Neuronal stem cell (in vitro differentiated cells): ENCODE measurements around the gene TRPM2.

Experiments used
- DNase-seq: peaks from one replicate; pipeline ENCODE4 v3.0.0-alpha.2; 2013; ENCODE audit warnings: low spot score
- H2AFZ ChIP-seq: one replicate; pipeline ENCODE4 v1.6.1; 2013; ENCODE audit warnings: mild to moderate bottlenecking, low read length, inconsistent platforms
- H2AK5ac ChIP-seq: 2 replicates; pipeline ENCODE4 v1.6.1; 2013; ENCODE audit warnings: low read depth, mild to moderate bottlenecking, inconsistent platforms, low read length, moderate library complexity, mixed read lengths
- H2BK120ac ChIP-seq: 2 replicates; pipeline ENCODE4 v1.6.1; 2013; ENCODE audit warnings: low read depth, mild to moderate bottlenecking, inconsistent platforms, low read length, moderate library complexity, mixed read lengths
- H2BK12ac ChIP-seq: one replicate; pipeline ENCODE4 v1.6.1; 2013; ENCODE audit warnings: low read length, inconsistent platforms
- H2BK15ac ChIP-seq: 2 replicates; pipeline ENCODE4 v1.6.1; 2013; ENCODE audit warnings: mild to moderate bottlenecking, low read length, inconsistent platforms, mixed read lengths
- H2BK5ac ChIP-seq: one replicate; pipeline ENCODE4 v1.6.1; 2013; ENCODE audit warnings: inconsistent platforms, mild to moderate bottlenecking, low read length, moderate library complexity
- H3K14ac ChIP-seq: one replicate; pipeline ENCODE4 v1.6.1; 2013; ENCODE audit warnings: low read length, inconsistent platforms
- H3K18ac ChIP-seq: 2 replicates; pipeline ENCODE4 v1.6.1; 2013; ENCODE audit warnings: low read length, inconsistent platforms
- H3K23ac ChIP-seq: 2 replicates; pipeline ENCODE4 v1.6.1; 2013; ENCODE audit warnings: low read depth, mild to moderate bottlenecking, mixed read lengths, low read length, inconsistent platforms; ENCODE audit not compliant: poor library complexity
- H3K27ac ChIP-seq: replicated peaks from 3 replicates; pipeline ENCODE4 v1.5.1; 2013; ENCODE audit warnings: low read length, inconsistent platforms
- H3K27me3 ChIP-seq, 3 experiments: 2 replicates each; pipeline ENCODE4 v1.6.1; 2013; ENCODE audit warnings: low read length in 3 of 3, mild to moderate bottlenecking in 2 of 3, inconsistent platforms in 1 of 3, low read depth in 1 of 3, mixed read lengths in 1 of 3, moderate library complexity in 1 of 3; ENCODE audit not compliant: control insufficient read depth in 3 of 3, insufficient read depth in 3 of 3
- H3K36me3 ChIP-seq, 2 donors: replicated peaks in 1 of 2; 2 replicates each; pipeline ENCODE4 v1.6.1; 2013; ENCODE audit warnings: low read length in 2 of 2; ENCODE audit not compliant: control insufficient read depth in 2 of 2, insufficient read depth in 2 of 2
- H3K4ac ChIP-seq: 2 replicates; pipeline ENCODE4 v1.6.1; 2013; ENCODE audit warnings: inconsistent platforms, mild to moderate bottlenecking, low read length, moderate library complexity
- H3K4me1 ChIP-seq, 2 donors: 1 replicate in 1 of 2; 2 replicates in 1 of 2; pipeline ENCODE4 v1.6.1; 2013; ENCODE audit warnings: low read length in 2 of 2, low read depth in 1 of 2; ENCODE audit not compliant: control insufficient read depth in 2 of 2, insufficient read depth in 1 of 2
- H3K4me2 ChIP-seq: one replicate; pipeline ENCODE4 v1.6.1; 2013; ENCODE audit warnings: mild to moderate bottlenecking, low read length, inconsistent platforms; ENCODE audit not compliant: insufficient read depth, poor library complexity, severe bottlenecking
- H3K4me3 ChIP-seq, 2 donors: 2 replicates each; pipeline ENCODE4 v1.5.1; 2013; ENCODE audit warnings: low read length in 2 of 2, mild to moderate bottlenecking in 2 of 2, inconsistent platforms in 1 of 2, moderate library complexity in 1 of 2
- H3K79me1 ChIP-seq: one replicate; pipeline ENCODE4 v1.6.1; 2013; ENCODE audit warnings: low read depth, mild to moderate bottlenecking, inconsistent platforms, low read length, moderate library complexity
- H3K9ac ChIP-seq: one replicate; pipeline ENCODE4 v1.6.1; 2013; ENCODE audit warnings: mild to moderate bottlenecking, low read depth, low read length, inconsistent platforms; ENCODE audit not compliant: poor library complexity
- H3K9me3 ChIP-seq, 2 donors: replicated peaks in 1 of 2; 2 replicates each; pipeline versions ENCODE3 to v1.6.1; 2013; ENCODE audit warnings: low read length in 2 of 2, mild to moderate bottlenecking in 2 of 2, inconsistent platforms in 1 of 2, low read depth in 1 of 2, mixed read lengths in 1 of 2, moderate library complexity in 1 of 2; ENCODE audit not compliant: control insufficient read depth in 2 of 2, insufficient read depth in 1 of 2
- H4K8ac ChIP-seq: one replicate; pipeline ENCODE4 v1.6.1; 2013; ENCODE audit warnings: low read depth, mild to moderate bottlenecking, inconsistent platforms, low read length, moderate library complexity
- H4K91ac ChIP-seq: one replicate; pipeline ENCODE4 v1.6.1; 2013; ENCODE audit warnings: low read length, low read depth, mild to moderate bottlenecking, inconsistent platforms; ENCODE audit not compliant: poor library complexity
- WGBS, 2 donors: extraction: QIAGEN DNeasy Blood & Tissue Kit; methylation state at CpG; one replicate each; pipeline ENCODE4 v1.1.7; 2013; ENCODE audit warnings: missing lambda C conversion rate in 2 of 2, mixed read lengths in 1 of 2; ENCODE audit not compliant: insufficient read length in 2 of 2, insufficient replicate concordance in 1 of 2; ENCODE audit errors: extremely low coverage in 2 of 2; 5-methylcytosine and 5-hydroxymethylcytosine counted together

TRPM2 gene

DNA sequence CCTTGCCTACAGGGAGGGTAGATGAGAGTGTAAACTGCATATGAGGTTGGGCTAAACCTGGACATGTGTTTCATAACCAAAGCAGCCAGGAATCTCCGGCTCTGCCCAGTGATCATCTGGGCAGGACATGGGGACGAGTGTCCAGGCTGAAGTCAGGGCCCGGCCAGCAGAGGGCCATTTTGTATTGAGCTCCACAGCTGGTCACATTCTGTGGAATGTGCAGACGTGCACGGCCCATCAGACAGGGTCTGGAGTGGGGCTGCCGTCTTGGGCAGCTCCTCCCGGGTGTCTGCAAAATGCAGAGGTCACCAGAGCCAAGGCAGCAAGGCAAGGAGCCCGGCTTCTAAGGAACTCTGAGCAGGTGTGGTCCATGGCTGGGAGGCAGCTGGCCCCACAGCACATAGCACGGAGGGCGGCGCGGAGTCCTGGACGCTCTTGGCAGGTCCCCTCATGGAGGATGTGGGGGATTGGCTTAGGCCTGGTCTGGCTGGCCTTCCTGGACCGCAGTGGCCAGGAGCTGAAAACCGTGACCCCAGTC, 108.1 kb downstream of the TRPM2 start:
- H3K23ac ChIP-seq = peak overlapping the region; percentile 17
- H3K9me3 ChIP-seq = peaks cover 0 to 2% of the 10 kb centered on the region in 2 donors
- H2BK15ac ChIP-seq = no peak overlapping the region
- H3K4ac ChIP-seq = no peak overlapping the region
- H2BK5ac ChIP-seq = no peak overlapping the region
- H3K4me3 ChIP-seq = no peak overlapping the region
- H4K91ac ChIP-seq = no peak overlapping the region
- H3K27me3 ChIP-seq = no peaks in the 10 kb centered on the region
- DNase-seq = no peak
- H3K14ac ChIP-seq = peak overlapping the region; percentile 32
- peaks cover 6% of the 10 kb centered on the region for H3K79me1 ChIP-seq
- no peak overlapping the region for H2AK5ac ChIP-seq
- no peak overlapping the region for H3K4me2 ChIP-seq
- H3K4me1 ChIP-seq = no peaks in the 10 kb centered on the region
- H2AFZ ChIP-seq = no peak overlapping the region
- H3K9ac ChIP-seq = peak overlapping the region; percentile 61
- no peak overlapping the region for H2BK12ac ChIP-seq
- H2BK120ac ChIP-seq = no peak overlapping the region
- H3K36me3 ChIP-seq = peaks cover 5 to 7% of the 10 kb centered on the region in 2 donors
- H3K18ac ChIP-seq = peak overlapping the region; percentile 52
- no CpG with 5 or more reads among the region's 15 CpGs for WGBS, 2 donors
- no peak overlapping the region for H3K27ac ChIP-seq
- H4K8ac ChIP-seq = no peak overlapping the region

DNA sequence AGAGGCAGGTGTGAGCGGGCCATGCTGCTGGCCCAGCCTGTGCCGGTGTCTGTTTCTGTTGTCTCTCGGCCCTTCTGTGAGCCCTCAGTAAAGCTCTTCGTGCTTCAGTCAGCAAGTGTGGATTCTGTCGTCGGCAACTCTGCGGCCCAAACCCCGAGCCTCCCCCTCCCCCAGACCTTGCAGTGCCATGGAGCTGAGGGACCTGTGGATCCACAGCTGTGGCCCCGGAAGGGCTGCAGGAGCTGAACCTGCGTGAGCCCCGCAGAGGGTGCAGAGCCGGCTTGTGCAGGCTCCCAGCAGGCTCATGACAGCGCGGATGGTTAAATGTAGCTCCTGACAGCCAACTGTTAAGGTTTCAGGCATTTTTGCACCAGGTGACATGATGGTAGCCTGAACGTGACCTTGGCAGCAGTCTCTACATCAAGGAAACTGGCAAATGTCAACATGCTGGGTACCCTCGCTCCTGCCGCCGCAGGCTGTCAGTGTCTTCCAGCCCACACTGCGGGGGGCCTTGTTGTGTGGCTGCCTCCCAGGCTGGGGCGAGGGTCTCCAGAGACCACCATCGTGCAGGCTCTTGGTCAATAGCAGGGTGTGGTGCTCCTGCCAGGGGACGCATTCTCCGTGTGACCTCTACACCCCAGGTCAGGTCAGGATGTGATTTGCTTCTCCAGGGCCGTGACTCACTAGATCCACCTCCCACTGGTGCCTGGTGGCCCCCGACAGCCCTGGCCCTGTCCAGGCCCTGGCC, 108.8 kb downstream of the TRPM2 start:
- H3K18ac ChIP-seq = peak overlapping the region; percentile 7
- no peaks in the 10 kb centered on the region for H3K27me3 ChIP-seq
- H4K91ac ChIP-seq = no peak overlapping the region
- peaks cover 0 to 2% of the 10 kb centered on the region in 2 donors for H3K9me3 ChIP-seq
- no peak overlapping the region for H2AK5ac ChIP-seq
- no peak overlapping the region for H3K4me2 ChIP-seq
- no peak overlapping the region for H2BK120ac ChIP-seq
- no peak for DNase-seq
- H3K9ac ChIP-seq = no peak overlapping the region
- H3K4me1 ChIP-seq = no peaks in the 10 kb centered on the region
- no peak overlapping the region for H3K4me3 ChIP-seq
- no peak overlapping the region for H2BK5ac ChIP-seq
- WGBS, 2 donors = no CpG with 5 or more reads among the region's 25 CpGs
- H3K23ac ChIP-seq = peak overlapping the region; percentile 90
- no peak overlapping the region for H2BK12ac ChIP-seq
- no peak overlapping the region for H3K4ac ChIP-seq
- H2BK15ac ChIP-seq = no peak overlapping the region
- no peak overlapping the region for H3K27ac ChIP-seq
- H2AFZ ChIP-seq = no peak overlapping the region
- peaks cover 2 to 3% of the 10 kb centered on the region in 2 donors for H3K36me3 ChIP-seq
- peak overlapping the region; percentile 63 for H3K14ac ChIP-seq
- no peak overlapping the region for H4K8ac ChIP-seq
- H3K79me1 ChIP-seq = peaks cover 4% of the 10 kb centered on the region

DNA sequence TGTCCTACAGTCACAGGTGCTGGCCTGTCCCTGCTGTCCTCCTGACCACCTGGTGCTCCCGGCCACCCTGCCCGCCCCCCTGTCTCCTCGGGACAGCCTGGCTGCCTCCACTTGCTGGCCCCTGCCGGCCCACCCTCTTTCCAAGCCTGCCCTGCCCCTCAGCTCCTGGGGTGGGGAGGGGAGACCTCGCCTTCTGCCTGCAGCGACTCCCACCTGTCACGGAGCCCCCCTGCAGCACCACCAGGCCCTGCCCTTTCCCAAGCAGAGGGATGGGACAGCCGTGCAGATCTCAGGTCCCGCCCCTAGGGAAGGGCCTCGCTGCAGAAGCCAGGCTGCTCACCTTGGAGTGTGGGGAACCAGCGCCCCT, 109.4 kb downstream of the TRPM2 start:
- H2BK15ac ChIP-seq = no peak overlapping the region
- H2AFZ ChIP-seq = no peak overlapping the region
- H2AK5ac ChIP-seq = no peak overlapping the region
- peak overlapping the region; percentile 90 for H3K23ac ChIP-seq
- H3K4me3 ChIP-seq = no peak overlapping the region
- peak overlapping the region; percentile 7 for H3K18ac ChIP-seq
- H4K8ac ChIP-seq = no peak overlapping the region
- no peak overlapping the region for H4K91ac ChIP-seq
- no peak overlapping the region for H3K9ac ChIP-seq
- no peak overlapping the region for H2BK5ac ChIP-seq
- no peak for DNase-seq
- peak overlapping the region; percentile 63 for H3K14ac ChIP-seq
- H2BK120ac ChIP-seq = no peak overlapping the region
- H3K9me3 ChIP-seq = peaks cover 0 to 2% of the 10 kb centered on the region in 2 donors
- H3K4me2 ChIP-seq = no peak overlapping the region
- H3K36me3 ChIP-seq = no peaks in the 10 kb centered on the region
- no peak overlapping the region for H3K4ac ChIP-seq
- no peak overlapping the region for H2BK12ac ChIP-seq
- no peak overlapping the region for H3K27ac ChIP-seq
- no peaks in the 10 kb centered on the region for H3K4me1 ChIP-seq
- no peaks in the 10 kb centered on the region for H3K27me3 ChIP-seq
- no CpG with 5 or more reads among the region's 11 CpGs for WGBS, 2 donors
- H3K79me1 ChIP-seq = peaks cover 4% of the 10 kb centered on the region

DNA sequence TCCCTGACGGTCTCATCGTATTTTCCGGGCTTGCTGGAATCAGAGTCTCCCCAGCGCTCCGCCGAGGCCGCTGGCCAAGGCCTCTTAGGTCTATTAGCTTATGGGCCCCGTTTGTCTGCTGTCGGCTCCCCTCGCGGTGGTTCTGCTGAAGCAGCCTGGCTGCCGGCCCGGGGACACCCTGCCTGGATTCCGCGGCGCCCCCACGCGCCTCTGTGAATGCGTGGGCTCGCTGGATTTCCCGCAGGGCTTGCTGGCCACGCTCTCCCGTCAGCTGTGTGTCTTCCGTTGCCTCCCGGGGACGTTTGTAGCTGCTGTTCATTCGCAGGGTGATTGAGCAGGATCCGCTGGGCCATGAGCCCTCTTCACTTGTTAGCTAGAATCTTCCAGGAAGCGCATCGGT, 110.3 kb downstream of the TRPM2 start:
- H3K14ac ChIP-seq = no peak overlapping the region
- no peak overlapping the region for H2BK12ac ChIP-seq
- H2BK15ac ChIP-seq = no peak overlapping the region
- WGBS, 2 donors = no CpG with 5 or more reads among the region's 30 CpGs
- no peak overlapping the region for H3K4me3 ChIP-seq
- H4K91ac ChIP-seq = no peak overlapping the region
- no peak overlapping the region for H4K8ac ChIP-seq
- H2BK5ac ChIP-seq = no peak overlapping the region
- no peak overlapping the region for H3K27ac ChIP-seq
- H2AK5ac ChIP-seq = no peak overlapping the region
- H3K79me1 ChIP-seq = peaks cover 4% of the 10 kb centered on the region
- H3K4ac ChIP-seq = no peak overlapping the region
- H2BK120ac ChIP-seq = no peak overlapping the region
- no peaks in the 10 kb centered on the region for H3K4me1 ChIP-seq
- no peak overlapping the region for H2AFZ ChIP-seq
- H3K4me2 ChIP-seq = no peak overlapping the region
- no peaks in the 10 kb centered on the region for H3K27me3 ChIP-seq
- H3K18ac ChIP-seq = no peak overlapping the region
- DNase-seq = no peak
- no peak overlapping the region for H3K9ac ChIP-seq
- H3K23ac ChIP-seq = no peak overlapping the region
- no peaks in the 10 kb centered on the region for H3K36me3 ChIP-seq
- H3K9me3 ChIP-seq = peaks cover 0 to 2% of the 10 kb centered on the region in 2 donors
